A673 (cell line): ENCODE data around the gene ANKS3.

Source experiments
- CTCF ChIP-seq: fragments of 300-800, 200-600 bp; sonication (generic); conservative IDR thresholded peaks from 2 replicates; pipeline ENCODE4 v1.5.1; 2017; ENCODE audit warnings: low read depth, mild to moderate bottlenecking, antibody characterized with exemption, low read length, moderate library complexity, mixed read lengths
- EZH2 ChIP-seq: fragments of 200-600 bp; sonication (generic); IDR thresholded peaks from 2 replicates; pipeline ENCODE4 v1.6.1; 2017; ENCODE audit warnings: borderline replicate concordance, low read depth, mild to moderate bottlenecking, mixed read lengths, antibody characterized with exemption, low read length; ENCODE audit not compliant: poor library complexity, severe bottlenecking

- no peak for TF ChIP-seq CTCF
- no peak for TF ChIP-seq EZH2
Observed at GRCh38 chr16:4647644-4647980, 86.5 kb downstream of the ANKS3 start.
